C4-2B (cell line): ENCODE measurements around the gene CASP8.

ENCODE experiments used
- ZFX ChIP-seq: fragments of 450-650 bp; IDR thresholded peaks from 2 replicates; pipeline ENCODE4 v1.6.1; 2017
- TF ChIP-seq, protein P1 (sequence below): fragments of 450-650 bp; conservative IDR thresholded peaks from 2 replicates; pipeline ENCODE4 v1.5.1; 2017; ENCODE audit warnings: mild to moderate bottlenecking

DNA sequence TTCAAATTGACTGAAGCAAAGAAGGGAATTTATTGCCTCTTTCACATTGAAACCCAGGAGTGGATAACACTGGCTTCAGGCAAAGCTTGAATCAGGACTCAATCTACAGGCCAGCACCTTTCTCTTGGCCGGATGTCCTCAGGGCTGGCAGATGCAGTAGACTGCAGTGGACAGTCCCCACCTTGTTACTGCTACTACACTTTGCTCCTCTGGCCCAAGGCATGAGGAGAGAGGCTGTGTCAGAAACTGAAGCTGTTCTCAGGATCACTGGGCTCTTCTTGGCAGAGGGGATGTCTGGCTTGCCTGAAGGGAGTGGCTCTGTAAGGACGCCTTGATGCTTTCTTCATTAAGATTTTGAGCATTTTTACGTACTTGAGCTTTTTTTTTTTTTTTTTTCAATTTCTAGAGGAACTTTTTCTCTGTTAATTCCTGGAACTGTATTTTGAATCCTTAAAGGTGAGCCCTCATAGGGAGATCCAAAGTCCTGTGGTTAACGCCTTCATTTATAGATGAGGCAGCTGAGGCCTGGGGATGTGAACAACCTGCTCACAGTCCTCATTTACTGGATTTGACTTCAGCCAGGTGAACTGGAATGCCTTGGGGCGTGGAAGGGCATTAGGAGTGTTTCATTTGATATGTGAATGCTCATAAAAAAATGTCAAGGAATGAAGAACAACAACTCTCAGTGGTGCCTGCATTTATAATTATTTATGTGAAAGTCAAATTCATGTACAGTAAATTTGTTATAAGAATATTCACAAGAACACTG is 40.8 kb upstream of the CASP8 start:
- TF ChIP-seq, protein P1, sequence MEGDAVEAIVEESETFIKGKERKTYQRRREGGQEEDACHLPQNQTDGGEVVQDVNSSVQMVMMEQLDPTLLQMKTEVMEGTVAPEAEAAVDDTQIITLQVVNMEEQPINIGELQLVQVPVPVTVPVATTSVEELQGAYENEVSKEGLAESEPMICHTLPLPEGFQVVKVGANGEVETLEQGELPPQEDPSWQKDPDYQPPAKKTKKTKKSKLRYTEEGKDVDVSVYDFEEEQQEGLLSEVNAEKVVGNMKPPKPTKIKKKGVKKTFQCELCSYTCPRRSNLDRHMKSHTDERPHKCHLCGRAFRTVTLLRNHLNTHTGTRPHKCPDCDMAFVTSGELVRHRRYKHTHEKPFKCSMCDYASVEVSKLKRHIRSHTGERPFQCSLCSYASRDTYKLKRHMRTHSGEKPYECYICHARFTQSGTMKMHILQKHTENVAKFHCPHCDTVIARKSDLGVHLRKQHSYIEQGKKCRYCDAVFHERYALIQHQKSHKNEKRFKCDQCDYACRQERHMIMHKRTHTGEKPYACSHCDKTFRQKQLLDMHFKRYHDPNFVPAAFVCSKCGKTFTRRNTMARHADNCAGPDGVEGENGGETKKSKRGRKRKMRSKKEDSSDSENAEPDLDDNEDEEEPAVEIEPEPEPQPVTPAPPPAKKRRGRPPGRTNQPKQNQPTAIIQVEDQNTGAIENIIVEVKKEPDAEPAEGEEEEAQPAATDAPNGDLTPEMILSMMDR: no peak
- no peak for TF ChIP-seq ZFX
